MM.1S (cell line): ENCODE results near the gene FRMD8.

Experiments used
- CTCF ChIP-seq: fragments of 300-600 bp; sonication (generic); IDR thresholded peaks from 2 replicates; pipeline ENCODE4 v1.5.1; 2016; ENCODE audit warnings: antibody characterized with exemption, low read length, mixed read lengths
- EZH2 ChIP-seq: fragments of 300-600 bp; sonication (generic); optimal IDR thresholded peaks from 2 replicates; pipeline ENCODE3; 2017; ENCODE audit warnings: low read depth, mild to moderate bottlenecking, antibody characterized with exemption, low read length, mixed read lengths
- EZH2phosphoT487 ChIP-seq: fragments of 300-600 bp; sonication (generic); IDR thresholded peaks from 2 replicates; pipeline ENCODE4 v1.6.1; 2018; ENCODE audit warnings: antibody characterized with exemption, low read length

DNA sequence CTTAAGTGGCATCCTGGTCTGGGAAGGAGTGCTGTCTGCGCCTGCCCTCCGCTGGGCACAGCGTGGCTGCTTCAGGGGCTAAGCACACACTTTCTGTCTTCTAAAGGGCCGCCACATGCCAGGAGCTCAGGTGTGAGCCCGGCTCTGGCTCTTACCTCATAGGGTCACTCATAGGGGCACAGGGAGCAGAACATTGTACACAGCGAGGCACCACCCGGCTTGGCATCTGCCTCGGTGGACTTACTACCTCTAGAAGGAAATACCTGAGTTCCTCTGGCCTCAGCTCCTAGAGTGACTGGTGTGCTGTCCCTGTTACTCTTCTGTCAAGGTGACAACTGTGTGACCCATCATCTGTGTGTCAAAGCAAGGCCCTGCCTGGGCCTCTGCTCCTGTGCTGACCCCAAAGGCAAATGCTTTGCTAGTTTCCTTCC lies 49.6 kb downstream of the FRMD8 start:
- no peak for TF ChIP-seq CTCF
- TF ChIP-seq EZH2: no peak
- TF ChIP-seq EZH2phosphoT487: no peak
